ENCODE results near the gene SLC18A2.
"Not testable (repeated sequence)": the region's sequence is repeated elsewhere in the genome, so short reads cannot be mapped to it uniquely, and the experiment has no call there.

SLC18A2 gene

DNA sequence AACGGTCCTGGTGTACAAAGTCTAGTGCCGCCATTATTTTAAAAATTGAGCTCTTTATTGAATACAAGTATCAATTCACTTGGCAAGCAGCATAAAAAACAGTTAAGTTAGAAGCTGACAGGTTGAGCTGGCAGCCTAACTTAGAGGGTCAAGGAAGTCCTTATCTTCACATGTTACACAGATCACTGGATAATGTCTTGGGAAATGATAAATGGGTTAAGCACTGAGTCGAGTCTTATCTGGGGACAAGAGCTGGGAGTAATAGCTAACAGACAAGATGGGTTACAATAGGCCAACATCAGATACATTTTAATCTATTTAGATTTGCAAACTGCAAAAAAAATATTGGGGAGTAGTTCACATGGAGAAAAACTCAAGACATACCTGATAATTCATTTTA lies 34.2 kb downstream of the SLC18A2 start:
- no peaks in the 10 kb centered on the region for H3K79me2 ChIP-seq (ENCODE audit: control insufficient read depth, low read length)
- no peak overlapping the region for H3K4me3 ChIP-seq (ENCODE audit: low read length)
- no peaks in the 10 kb centered on the region for H3K9me3 ChIP-seq (ENCODE audit: control insufficient read depth, insufficient read depth, low read length)
- no peaks in the 10 kb centered on the region for H3K4me1 ChIP-seq (ENCODE audit: control insufficient read depth, low read length)
- H3K4me2 ChIP-seq (ENCODE audit: low read length), result no peak overlapping the region
- H3K36me3 ChIP-seq (ENCODE audit: control insufficient read depth, low read length), result no peaks in the 10 kb centered on the region
- H3K27me3 ChIP-seq (ENCODE audit: control insufficient read depth, low read length), result no peaks in the 10 kb centered on the region
- no peaks in the 10 kb centered on the region for H3F3A ChIP-seq (ENCODE audit: control insufficient read depth, insufficient read depth)
- H3K27ac ChIP-seq (ENCODE audit: low read depth, low read length), result no peak overlapping the region
- TF ChIP-seq EZH2phosphoT487 (IDR thresholded peaks at IDR 0.05; ENCODE audit: borderline replicate concordance, low read length), result no peak
- TF ChIP-seq, protein P1, sequence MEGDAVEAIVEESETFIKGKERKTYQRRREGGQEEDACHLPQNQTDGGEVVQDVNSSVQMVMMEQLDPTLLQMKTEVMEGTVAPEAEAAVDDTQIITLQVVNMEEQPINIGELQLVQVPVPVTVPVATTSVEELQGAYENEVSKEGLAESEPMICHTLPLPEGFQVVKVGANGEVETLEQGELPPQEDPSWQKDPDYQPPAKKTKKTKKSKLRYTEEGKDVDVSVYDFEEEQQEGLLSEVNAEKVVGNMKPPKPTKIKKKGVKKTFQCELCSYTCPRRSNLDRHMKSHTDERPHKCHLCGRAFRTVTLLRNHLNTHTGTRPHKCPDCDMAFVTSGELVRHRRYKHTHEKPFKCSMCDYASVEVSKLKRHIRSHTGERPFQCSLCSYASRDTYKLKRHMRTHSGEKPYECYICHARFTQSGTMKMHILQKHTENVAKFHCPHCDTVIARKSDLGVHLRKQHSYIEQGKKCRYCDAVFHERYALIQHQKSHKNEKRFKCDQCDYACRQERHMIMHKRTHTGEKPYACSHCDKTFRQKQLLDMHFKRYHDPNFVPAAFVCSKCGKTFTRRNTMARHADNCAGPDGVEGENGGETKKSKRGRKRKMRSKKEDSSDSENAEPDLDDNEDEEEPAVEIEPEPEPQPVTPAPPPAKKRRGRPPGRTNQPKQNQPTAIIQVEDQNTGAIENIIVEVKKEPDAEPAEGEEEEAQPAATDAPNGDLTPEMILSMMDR (IDR thresholded peaks at IDR 0.05; ENCODE audit: low read depth, low read length, poor library complexity, severe bottlenecking), result no peak
- H3K9me2 ChIP-seq (replicated peaks; ENCODE audit: control insufficient read depth, low read length), result no peaks in the 10 kb centered on the region
- H4K20me1 ChIP-seq (ENCODE audit: control insufficient read depth, insufficient read depth, low read depth, low read length), result no peaks in the 10 kb centered on the region; the same call in 1 of the 2 replicates

DNA sequence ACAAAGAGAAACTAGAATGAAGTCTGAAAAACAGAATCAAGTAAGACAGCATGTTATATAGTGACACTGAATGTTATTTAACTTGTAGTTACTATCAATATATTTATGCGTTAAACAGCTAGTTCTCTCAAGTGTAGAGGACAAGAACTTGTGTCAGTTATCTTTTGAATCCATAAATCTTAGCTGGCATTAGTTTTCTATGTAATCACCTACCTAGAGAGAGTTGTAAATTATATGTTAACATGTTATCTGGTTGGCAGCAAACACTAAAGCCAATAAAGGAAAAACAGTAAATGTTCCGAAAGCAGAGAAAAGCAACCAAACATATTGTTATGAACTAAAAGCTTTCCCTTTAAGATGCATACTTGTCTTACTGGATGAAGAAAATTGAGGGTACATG lies 36.8 kb downstream of the SLC18A2 start:
- TF ChIP-seq, protein P1 (IDR thresholded peaks at IDR 0.05; ENCODE audit: low read depth, low read length, poor library complexity, severe bottlenecking), result no peak
- TF ChIP-seq EZH2phosphoT487 (IDR thresholded peaks at IDR 0.05; ENCODE audit: borderline replicate concordance, low read length), result no peak
- Histone ChIP-seq H3K9me2 (replicated peaks; ENCODE audit: control insufficient read depth, low read length) (no peaks in the 10 kb centered on the region), H3K4me2 (ENCODE audit: low read length) (no peak overlapping the region), H4K20me1 (ENCODE audit: control insufficient read depth, insufficient read depth, low read depth, low read length) (no peaks in the 10 kb centered on the region; the same call in 1 of the 2 replicates), H3K9me3 (ENCODE audit: control insufficient read depth, insufficient read depth, low read length) (no peaks in the 10 kb centered on the region), H3K79me2 (ENCODE audit: control insufficient read depth, low read length) (no peaks in the 10 kb centered on the region), H3F3A (ENCODE audit: control insufficient read depth, insufficient read depth) (no peaks in the 10 kb centered on the region), H3K36me3 (ENCODE audit: control insufficient read depth, low read length) (0 out of 2 replicates have a peak, but pooled peaks cover 3% of the 10 kb centered on the region), H3K4me1 (ENCODE audit: control insufficient read depth, low read length) (no peaks in the 10 kb centered on the region), H3K27ac (ENCODE audit: low read depth, low read length) (no peak overlapping the region), H3K27me3 (ENCODE audit: control insufficient read depth, low read length) (no peaks in the 10 kb centered on the region), H3K4me3 (ENCODE audit: low read length) (no peak overlapping the region)

DNA sequence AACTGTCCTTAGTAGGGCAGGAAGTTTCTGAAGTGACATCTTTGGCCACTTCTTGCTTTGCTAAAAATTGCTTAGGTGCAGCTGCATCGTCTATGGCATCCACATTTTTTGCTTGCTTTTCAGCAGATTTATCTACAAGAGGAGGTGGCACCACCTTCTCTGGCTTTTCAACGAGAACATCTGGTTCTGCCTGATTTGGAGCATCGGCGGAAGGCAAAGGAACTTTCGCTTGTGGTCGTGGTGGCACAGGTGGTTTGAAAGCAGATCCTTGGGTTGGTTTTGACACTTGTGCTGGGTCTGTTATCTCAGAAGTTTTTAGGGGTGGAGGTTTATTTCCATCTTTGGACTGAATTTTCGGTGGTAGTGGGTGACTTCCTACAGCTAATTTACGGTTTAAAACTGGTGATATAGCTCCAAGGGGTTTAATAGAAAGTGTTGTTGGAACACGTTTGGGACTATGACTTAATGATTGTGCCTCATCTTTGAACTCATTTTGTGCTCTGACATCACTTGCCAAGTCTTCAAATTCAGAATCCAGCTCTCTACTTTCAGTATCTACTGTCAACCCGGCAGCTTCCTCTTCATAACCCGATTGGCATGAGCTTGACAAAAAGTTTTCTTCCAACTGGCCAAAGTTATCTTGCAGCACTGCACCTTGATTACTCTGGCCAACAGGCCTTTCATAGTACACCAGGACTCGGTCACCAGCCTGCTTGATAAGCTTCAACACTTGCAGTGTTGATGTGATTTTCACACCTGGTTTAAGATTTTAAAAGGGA lies 44.0 kb downstream of the SLC18A2 start:
- Histone ChIP-seq H3K9me3 (ENCODE audit: control insufficient read depth, insufficient read depth, low read length) (no peaks in the 10 kb centered on the region), H3K27ac (ENCODE audit: low read depth, low read length) (no peak overlapping the region), H3K79me2 (ENCODE audit: control insufficient read depth, low read length) (no peaks in the 10 kb centered on the region), H3K27me3 (ENCODE audit: control insufficient read depth, low read length) (no peaks in the 10 kb centered on the region), H3K4me2 (ENCODE audit: low read length) (no peak overlapping the region), H3K9me2 (replicated peaks; ENCODE audit: control insufficient read depth, low read length) (no peaks in the 10 kb centered on the region), H3K4me1 (ENCODE audit: control insufficient read depth, low read length) (no peaks in the 10 kb centered on the region), H4K20me1 (ENCODE audit: control insufficient read depth, insufficient read depth, low read depth, low read length) (no peaks in the 10 kb centered on the region), H3F3A (ENCODE audit: control insufficient read depth, insufficient read depth) (no peaks in the 10 kb centered on the region), H3K36me3 (ENCODE audit: control insufficient read depth, low read length) (peaks cover 33% of the 10 kb centered on the region), H3K4me3 (ENCODE audit: low read length) (no peak overlapping the region)
- no peak for TF ChIP-seq EZH2phosphoT487 (IDR thresholded peaks at IDR 0.05; ENCODE audit: borderline replicate concordance, low read length)
- TF ChIP-seq, protein P1 (IDR thresholded peaks at IDR 0.05; ENCODE audit: low read depth, low read length, poor library complexity, severe bottlenecking), result no peak

DNA sequence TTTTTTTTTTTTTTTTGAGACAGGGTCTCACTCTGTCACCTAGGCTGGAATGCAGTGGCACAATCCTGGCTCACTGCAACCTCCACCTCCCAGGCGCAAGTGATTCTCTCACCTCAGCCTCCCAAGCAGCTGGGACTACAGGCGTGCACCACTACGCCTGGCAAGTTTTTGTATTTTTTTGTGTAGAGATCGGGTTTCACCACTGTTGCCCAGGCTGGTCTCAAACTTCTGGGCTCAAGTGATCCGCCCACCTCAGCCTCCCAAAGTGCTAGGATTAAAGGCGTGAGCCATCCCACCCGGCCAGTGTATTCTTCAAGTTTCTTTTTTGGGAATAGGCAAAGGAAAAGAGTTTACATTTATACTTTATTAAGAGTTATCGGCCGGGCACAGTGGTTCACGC lies 50.0 kb downstream of the SLC18A2 start:
- not testable (repeated sequence) for H3K4me2 ChIP-seq (ENCODE audit: low read length); H3K4me1 ChIP-seq (ENCODE audit: control insufficient read depth, low read length); H3K27me3 ChIP-seq (ENCODE audit: control insufficient read depth, low read length); H3K9me2 ChIP-seq (replicated peaks; ENCODE audit: control insufficient read depth, low read length); H3K9me3 ChIP-seq (ENCODE audit: control insufficient read depth, insufficient read depth, low read length); H3K79me2 ChIP-seq (ENCODE audit: control insufficient read depth, low read length); H4K20me1 ChIP-seq (ENCODE audit: control insufficient read depth, insufficient read depth, low read depth, low read length); H3F3A ChIP-seq (ENCODE audit: control insufficient read depth, insufficient read depth); H3K27ac ChIP-seq (ENCODE audit: low read depth, low read length); H3K4me3 ChIP-seq (ENCODE audit: low read length)
- H3K36me3 ChIP-seq (ENCODE audit: control insufficient read depth, low read length), result peaks cover 13% of the 10 kb centered on the region
